ENCODE data around the gene IFNA8.
"Not testable (repeated sequence)": the region's sequence is repeated elsewhere in the genome, so short reads cannot be mapped to it uniquely, and the experiment has no call there.

GRCh38 chr9:21371467-21371866, 37.5 kb upstream of the IFNA8 start:
- TF ChIP-seq CTCF (conservative IDR thresholded peaks at IDR 0.05; ENCODE audit: low read length); EZH2phosphoT487 (IDR thresholded peaks at IDR 0.05; ENCODE audit: borderline replicate concordance): not testable (repeated sequence)

Measured in Loucy (cell line).